Epidermal melanocyte (primary cell): ENCODE data around the gene SPRR1B.
"Not testable (repeated sequence)": the region's sequence is repeated elsewhere in the genome, so short reads cannot be mapped to it uniquely, and the experiment has no call there.

Experiments
- DNase-seq: peaks from one replicate; pipeline ENCODE4 v3.0.0; 2011; ENCODE audit warnings: low spot score; ENCODE audit not compliant: insufficient read length

SPRR1B gene, protein sequence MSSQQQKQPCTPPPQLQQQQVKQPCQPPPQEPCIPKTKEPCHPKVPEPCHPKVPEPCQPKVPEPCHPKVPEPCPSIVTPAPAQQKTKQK

DNA sequence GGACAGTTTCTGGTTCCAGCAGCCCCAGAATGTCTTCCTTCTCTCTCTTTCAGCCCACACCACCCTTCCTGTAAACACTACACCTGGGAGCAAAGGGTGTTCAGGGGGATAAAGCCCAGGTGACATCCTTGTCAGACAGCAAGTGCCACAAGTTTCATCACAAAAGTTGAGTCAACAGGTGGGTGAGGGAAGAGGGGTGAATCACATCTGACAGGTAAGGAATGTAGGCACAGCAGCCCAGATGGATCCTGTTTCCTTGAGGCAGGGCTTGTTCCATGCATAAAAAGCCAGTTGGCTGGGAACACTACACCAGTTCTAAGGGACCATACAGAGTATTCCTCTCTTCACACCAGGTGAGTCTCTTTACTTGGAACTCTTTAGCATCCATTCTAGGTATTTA lies at the start of gene SPRR1B:
Gene SPRR1B, plus strand, starts transcription at position 309 of the 400 bp plus-strand sequence. CDS start 1,143 bp downstream, outside the sequence.
- DNase-seq = no peak

GRCh38 chr1:152982076-152982475 lies 48.9 kb upstream of the SPRR1B start:
- DNase-seq = no peak

GRCh38 chr1:152983234-152983633 lies 47.8 kb upstream of the SPRR1B start:
- DNase-seq = no peak

- DNase-seq = no peak
Observed at GRCh38 chr1:152983743-152984142, 47.3 kb upstream of the SPRR1B start, which contains the start of gene SPRR1A. SPRR1A (plus strand) TSS chr1:152984081; CDS start chr1:152985231, 1,150 bp downstream.

DNA sequence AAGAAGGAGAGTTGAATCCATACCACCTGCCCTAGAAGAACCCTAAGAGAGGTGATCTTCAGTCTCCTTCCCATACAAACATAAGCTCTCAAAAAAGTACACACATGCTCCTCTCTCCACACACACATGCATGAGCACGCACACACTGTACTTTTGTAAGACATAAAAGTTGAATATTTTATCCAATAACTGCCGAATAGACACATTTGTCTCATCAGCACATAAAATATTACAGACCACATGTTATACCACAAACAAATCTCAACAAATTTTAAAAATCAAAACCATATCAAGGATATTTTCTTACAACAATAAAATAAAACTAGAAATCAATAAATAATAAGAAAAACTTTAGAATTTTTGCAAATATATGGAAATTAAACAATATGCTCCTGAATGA lies 44.4 kb upstream of the SPRR1B start:
- DNase-seq = no peak

- no peak for DNase-seq
Observed at GRCh38 chr1:152993186-152993585, 37.8 kb upstream of the SPRR1B start.

DNA sequence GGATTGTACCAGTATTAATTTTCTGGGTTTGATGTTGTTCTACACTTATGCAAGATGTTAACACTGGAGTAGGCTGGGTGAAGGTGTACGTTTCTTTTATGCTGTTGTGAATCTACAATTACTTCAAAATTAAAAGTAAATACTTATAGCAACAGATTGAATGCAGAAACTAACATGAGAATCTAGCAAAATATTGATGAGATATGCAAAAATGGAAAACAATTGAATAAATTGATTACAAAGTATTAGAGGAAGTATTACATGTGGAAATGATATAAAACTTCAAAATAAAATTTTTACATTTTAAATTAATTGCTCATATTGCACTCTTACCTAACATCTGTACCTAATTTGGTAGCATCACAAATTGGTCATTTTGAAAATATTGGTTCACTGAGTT lies 35.2 kb upstream of the SPRR1B start:
- DNase-seq = no peak

- DNase-seq = no peak
Observed at GRCh38 chr1:152996633-152997400, 34.2 kb upstream of the SPRR1B start.

DNA sequence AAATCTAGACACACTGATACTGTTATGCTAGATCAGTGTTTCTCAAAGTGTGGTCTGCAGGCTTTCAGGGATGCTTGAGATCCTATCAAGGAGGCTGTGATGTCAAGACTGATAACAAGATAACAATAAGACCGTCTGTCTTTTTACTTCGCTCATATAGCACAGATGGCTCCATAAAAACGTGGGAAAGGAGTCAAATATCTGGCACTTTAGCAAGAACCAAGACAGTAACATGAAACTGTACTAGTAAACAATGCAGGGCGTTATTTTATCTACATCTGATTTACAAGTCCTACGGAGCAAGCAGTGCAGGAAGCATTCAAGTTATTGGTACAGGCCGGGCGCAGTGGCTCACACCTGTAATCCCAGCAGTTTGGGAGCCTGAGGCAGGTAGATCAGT lies 33.1 kb upstream of the SPRR1B start:
- no peak for DNase-seq

DNA sequence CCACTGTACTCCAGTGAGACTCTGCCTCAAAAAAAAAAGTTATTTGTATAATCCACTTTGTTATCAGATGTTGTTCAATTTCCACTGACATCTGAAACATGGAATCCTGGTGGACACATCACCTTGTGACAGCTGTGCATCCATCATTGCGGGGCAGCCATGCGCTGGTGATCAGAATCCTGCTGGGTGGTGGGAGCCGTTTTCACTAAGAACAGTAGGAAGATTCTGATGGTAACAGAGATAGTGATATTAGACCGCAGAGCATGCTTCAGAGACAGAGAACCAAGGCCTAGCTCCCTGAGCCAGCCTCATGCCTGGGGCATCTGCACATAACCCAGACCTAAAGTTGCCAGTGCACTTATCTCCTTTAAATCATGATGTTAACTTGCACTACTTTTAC lies 32.5 kb upstream of the SPRR1B start:
- DNase-seq = no peak

DNA sequence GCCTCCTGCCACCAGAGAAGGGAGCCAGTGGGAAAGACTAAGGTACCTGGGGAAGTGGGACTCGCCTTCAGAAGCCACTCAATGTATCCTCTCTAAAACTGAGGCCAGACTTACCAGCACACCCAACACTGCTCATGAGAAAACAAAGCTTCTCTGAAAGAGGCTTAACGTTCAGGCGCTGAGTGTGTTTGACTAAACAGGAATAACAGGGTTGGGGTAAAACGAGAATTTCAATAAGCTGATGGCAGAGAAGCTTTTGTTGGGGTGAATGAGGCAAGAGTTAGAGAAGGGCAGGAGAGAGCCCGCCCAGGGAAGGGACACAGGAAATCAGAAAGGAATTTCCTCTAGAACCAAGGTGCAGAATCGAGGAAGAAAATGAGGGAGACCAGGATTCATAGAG lies 31.2 kb upstream of the SPRR1B start:
- DNase-seq = no peak

DNA sequence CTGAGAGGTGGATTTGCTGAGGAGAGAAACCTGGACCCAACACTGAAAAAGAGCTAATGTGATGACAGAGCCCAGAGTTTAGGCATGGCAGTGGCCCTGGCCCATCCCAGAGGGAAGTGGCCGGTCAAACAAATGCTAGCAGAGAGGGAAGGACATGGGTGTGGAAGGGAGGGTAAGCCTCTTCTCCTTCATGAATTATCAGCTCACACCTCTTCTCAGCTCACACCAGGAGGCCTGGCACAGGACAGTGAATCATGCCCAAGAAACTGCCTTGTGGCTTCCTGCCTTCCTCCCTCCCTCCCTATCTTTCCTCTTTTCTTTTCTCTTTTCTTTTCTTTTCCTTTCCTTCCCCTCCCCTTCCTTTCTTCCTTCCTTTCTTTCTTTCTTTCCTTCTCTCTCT lies 30.7 kb upstream of the SPRR1B start:
- DNase-seq = no peak

DNA sequence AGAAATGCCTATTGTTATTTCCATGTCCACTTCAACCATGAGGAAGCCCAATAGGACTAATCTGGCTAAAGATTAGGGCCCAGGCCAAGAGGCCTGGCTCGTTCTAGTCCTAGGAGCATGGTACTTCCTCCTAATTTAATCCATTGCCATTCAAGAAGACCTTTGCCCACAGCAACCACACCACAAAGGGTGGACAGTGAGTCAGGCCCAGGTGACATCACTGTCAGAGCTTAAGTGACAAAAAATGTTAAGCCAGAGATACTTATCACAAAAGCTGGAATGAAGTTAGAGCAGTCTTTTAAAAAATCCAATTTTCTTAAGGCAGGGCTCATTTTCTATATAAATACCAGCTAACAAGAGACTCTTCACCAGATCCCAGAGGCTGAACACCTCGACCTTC lies 29.6 kb upstream of the SPRR1B start, which contains the start of gene SPRR3:
Gene SPRR3, plus strand, starts transcription at position 368 of the 400 bp plus-strand sequence. CDS start 1,272 bp downstream, outside the sequence.
- DNase-seq = no peak

DNA sequence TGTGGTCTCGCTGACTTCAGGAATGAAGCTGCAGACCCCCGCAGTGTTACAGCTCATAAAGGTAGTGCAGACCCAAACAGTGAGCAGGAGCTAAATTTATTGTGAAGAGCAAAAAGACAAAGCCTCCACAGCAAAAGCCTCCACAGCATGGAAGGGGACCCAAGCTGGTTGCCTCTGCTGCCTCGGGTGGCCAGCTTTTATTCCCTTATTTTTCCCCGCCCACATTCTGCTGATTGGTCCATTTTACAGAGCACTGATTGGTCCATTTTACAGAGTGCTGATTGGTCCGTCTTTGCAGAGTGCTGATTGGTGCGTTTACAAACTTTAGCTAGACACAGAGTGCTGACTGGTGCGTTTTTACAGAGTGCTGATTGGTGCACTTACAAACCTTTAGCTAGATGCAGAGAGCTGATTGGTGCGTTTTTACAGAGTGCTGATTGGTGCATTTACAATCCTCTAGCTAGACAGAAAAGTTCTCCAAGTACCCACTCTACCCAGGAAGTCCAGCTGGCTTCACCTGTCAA lies 19.7 kb upstream of the SPRR1B start:
- not testable (repeated sequence) for DNase-seq

- DNase-seq = not testable (repeated sequence)
Observed at GRCh38 chr1:153021829-153022228, 9.2 kb upstream of the SPRR1B start.

DNA sequence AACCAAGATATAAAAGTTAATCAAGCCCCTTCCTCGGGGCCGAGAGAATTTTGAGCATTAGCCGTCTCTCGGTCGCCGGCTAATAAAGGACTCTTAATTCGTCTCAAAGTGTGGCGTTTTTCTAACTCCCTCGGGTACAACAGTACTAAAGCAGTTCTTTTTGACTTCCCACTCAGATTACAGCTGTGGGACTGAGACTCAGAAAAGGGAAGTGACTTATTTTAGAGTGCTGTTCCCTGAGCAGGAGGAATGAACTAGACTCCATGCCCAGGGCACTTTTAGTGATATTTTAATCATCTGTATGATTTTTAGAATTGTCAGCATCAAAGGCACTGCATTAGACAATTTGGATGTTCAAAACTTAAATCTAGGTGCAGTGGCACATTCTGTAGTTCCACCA lies 8.7 kb upstream of the SPRR1B start:
- DNase-seq = not testable (repeated sequence)

DNA sequence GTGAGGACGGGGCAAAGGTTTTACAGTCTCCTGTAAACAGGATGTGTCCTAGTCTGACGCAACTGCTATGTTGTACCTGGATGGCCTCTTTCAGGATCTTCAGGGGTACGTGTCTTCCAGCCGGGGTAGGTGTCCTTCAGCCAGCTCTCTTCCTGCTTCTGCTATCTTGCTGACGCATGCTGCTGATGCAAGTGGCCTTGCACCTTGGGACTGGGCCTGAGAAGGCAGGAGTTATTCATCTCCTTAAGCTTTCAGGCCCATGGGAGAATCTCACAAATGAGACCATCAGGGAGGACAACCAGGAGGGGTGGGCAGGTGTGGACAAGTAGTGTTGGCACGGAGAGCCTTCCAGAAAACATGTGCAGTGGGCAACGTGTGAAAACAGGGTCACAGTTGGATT lies 7.9 kb upstream of the SPRR1B start:
- no peak for DNase-seq

DNA sequence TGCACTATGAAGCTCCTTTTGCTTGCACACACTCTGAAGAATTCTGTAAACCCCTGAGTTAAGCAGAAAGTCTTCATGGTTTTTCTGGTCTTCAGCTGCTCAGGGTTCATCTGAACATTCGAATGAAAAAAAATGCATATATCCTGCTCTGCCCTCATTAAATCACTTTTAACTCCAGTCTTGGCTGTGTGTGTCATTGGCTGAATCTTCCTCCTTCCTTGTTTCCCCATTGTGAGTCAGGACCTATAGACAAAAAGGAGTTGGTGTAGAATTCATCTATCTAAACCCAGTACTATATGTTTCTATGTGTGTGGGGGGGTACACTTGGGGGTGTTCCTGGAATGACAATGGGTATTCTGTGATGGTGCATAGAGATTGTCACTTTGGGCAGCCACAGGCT lies 6.6 kb upstream of the SPRR1B start:
- DNase-seq = no peak

DNA sequence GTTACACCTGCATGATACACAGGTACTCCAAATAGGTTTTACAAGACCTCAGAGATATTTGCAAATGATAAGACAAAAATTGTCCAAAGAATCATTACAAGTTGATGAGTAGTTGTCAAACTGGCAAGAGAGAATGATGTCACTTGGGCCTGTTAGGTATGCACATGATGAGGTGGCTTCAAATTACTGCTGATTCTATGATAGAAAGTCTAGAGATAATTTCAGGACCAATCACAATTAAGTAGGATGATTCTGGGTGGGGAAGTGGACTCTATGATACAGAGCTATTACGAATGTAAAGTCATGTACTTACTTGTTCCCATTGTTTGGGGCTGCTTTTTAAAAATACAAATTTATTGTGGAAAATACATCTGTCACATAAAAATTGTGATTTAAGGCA lies 5.2 kb upstream of the SPRR1B start:
- DNase-seq = no peak

- no peak for DNase-seq
Observed at GRCh38 chr1:153028766-153029165, 2.2 kb upstream of the SPRR1B start.

- DNase-seq = no peak
Observed at GRCh38 chr1:153032073-153032472, 1.1 kb downstream of the SPRR1B start.

DNA sequence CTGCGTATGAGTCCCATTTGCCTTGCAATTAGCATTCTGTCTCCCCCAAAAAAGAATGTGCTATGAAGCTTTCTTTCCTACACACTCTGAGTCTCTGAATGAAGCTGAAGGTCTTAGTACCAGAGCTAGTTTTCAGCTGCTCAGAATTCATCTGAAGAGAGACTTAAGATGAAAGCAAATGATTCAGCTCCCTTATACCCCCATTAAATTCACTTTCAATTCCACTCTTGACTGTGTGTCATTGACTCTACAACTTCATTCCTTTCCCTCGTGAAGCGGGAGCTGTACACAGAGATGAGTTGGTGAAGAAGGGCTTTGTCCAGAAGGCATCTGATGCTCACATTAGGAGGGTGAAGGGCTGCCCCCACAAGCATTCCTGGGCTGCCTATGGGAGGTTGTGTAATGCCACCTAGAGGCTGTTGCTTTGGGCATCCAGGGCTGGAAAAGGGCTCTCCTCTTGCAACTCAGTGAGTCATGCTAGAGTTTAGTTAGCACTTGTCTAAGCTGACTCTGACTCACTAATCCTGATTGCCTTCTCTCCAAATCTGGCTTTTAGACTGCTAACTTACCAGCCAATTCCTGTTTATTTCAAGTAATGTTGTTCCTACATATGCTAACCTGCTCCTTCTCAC lies 1.8 kb downstream of the SPRR1B start:
- DNase-seq = no peak
